Measurements from ENCODE around the gene SIRT1. TPM values are rescaled to one million over a fixed set of nuclear protein-coding genes. Genes with fewer than 3 reads are reported as not detected.

SIRT1 gene
- total RNA-seq, 6 experiments from 2014 or later: 9.8 to 12.9 (median 11.7) TPM

GRCh38 chr10:67935223-67935622 lies 50.8 kb downstream of the SIRT1 start:
- TF ChIP-seq CTCF (IDR thresholded peaks at IDR 0.05): no peak
- H3K4me3 Mint-ChIP-seq: 0 out of 2 replicates have a peak overlapping the region, but pooled peaks have one; percentile 5
- peak overlapping the region; percentile 73 for H3K27ac Mint-ChIP-seq
- peaks cover 19% of the 10 kb centered on the region for H3K4me1 Mint-ChIP-seq (ENCODE audit: low read depth)
- no peak for DNase-seq
- H3K36me3 Mint-ChIP-seq (ENCODE audit: low read depth): peaks cover 41% of the 10 kb centered on the region
- no peaks in the 10 kb centered on the region for H3K9me3 Mint-ChIP-seq
- H3K27me3 Mint-ChIP-seq (ENCODE audit: insufficient read depth): peaks cover 5% of the 10 kb centered on the region

- Mint-ChIP-seq H3K36me3 (ENCODE audit: low read depth) (peaks cover 33% of the 10 kb centered on the region), H3K27ac (peak overlapping the region; percentile 58; the same call in 1 of the 2 replicates), H3K4me3 (no peak overlapping the region), H3K4me1 (ENCODE audit: low read depth) (peaks cover 19% of the 10 kb centered on the region), H3K9me3 (no peaks in the 10 kb centered on the region), H3K27me3 (ENCODE audit: insufficient read depth) (peaks cover 2% of the 10 kb centered on the region)
- TF ChIP-seq CTCF (IDR thresholded peaks at IDR 0.05): no peak
- DNase-seq: no peak
These were observed 52.0 kb downstream of the SIRT1 start for GRCh38 chr10:67936416-67936815.

GRCh38 chr10:67943917-67944316 lies 59.5 kb downstream of the SIRT1 start:
- no peaks in the 10 kb centered on the region for H3K9me3 Mint-ChIP-seq
- H3K4me3 Mint-ChIP-seq: no peak overlapping the region
- peaks cover 60% of the 10 kb centered on the region for H3K36me3 Mint-ChIP-seq (ENCODE audit: low read depth)
- H3K4me1 Mint-ChIP-seq (ENCODE audit: low read depth): peaks cover 31% of the 10 kb centered on the region
- TF ChIP-seq CTCF (IDR thresholded peaks at IDR 0.05): no peak
- H3K27me3 Mint-ChIP-seq (ENCODE audit: insufficient read depth): no peaks in the 10 kb centered on the region; the same call in 1 of the 2 replicates
- peak overlapping the region; percentile 66; the same call in 1 of the 2 replicates for H3K27ac Mint-ChIP-seq
- no peak for DNase-seq

GRCh38 chr10:67955614-67956013 lies 71.2 kb downstream of the SIRT1 start:
- Mint-ChIP-seq H3K4me1 (ENCODE audit: low read depth) (peaks cover 13% of the 10 kb centered on the region; the same call in 1 of the 2 replicates), H3K4me3 (no peak overlapping the region), H3K27ac (no peak overlapping the region; the same call in 1 of the 2 replicates), H3K27me3 (ENCODE audit: insufficient read depth) (peaks cover 24% of the 10 kb centered on the region), H3K36me3 (ENCODE audit: low read depth) (peaks cover 67% of the 10 kb centered on the region), H3K9me3 (no peaks in the 10 kb centered on the region; the same call in 1 of the 2 replicates)
- no peak for TF ChIP-seq CTCF (IDR thresholded peaks at IDR 0.05)
- no peak for DNase-seq

- H3K27me3 Mint-ChIP-seq (ENCODE audit: insufficient read depth): peaks cover 39% of the 10 kb centered on the region
- no peak for DNase-seq
- H3K4me1 Mint-ChIP-seq (ENCODE audit: low read depth): peaks cover 9% of the 10 kb centered on the region; the same call in 1 of the 2 replicates
- H3K4me3 Mint-ChIP-seq: no peak overlapping the region
- peak overlapping the region; percentile 73 for H3K27ac Mint-ChIP-seq
- TF ChIP-seq CTCF (IDR thresholded peaks at IDR 0.05): no peak
- H3K36me3 Mint-ChIP-seq (ENCODE audit: low read depth): peaks cover 63% of the 10 kb centered on the region
- H3K9me3 Mint-ChIP-seq: no peaks in the 10 kb centered on the region; the same call in 1 of the 2 replicates
These were observed 75.5 kb downstream of the SIRT1 start for GRCh38 chr10:67959839-67960476.

Data from HFFc6 (cell line).